GM12875 (cell line): Measurements from ENCODE around the gene ANO2.

Experiments
- H3K4me3 ChIP-seq: one replicate; pipeline ENCODE4 v1.5.1; 2011; ENCODE audit warnings: low read depth, low read length, control low read depth
- CTCF ChIP-seq: IDR thresholded peaks from 2 replicates; pipeline ENCODE4 v1.5.1; 2011; ENCODE audit warnings: low read depth, mild to moderate bottlenecking, control low read depth, inconsistent platforms, low read length, moderate library complexity, borderline replicate concordance; ENCODE audit not compliant: insufficient read depth

Gene ANO2

DNA sequence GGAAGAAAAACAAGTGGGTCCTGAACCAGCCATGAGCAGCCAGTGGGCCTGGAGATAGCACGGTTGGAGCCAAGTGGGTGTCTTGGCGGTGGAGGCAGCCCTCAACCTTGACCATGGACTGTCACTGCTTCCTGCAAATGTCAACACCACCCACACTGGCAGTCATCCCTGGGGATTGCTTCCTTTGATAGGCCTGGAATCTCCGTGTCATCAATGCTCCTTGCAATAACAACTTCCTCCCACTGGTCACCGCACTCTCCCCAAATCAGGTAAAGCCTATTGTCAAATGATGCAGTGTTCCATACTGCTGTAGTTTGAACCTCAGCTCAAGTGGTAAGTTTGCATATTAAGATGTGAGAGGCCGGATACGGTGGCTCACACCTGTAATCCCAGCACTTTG, 384.0 kb downstream of the ANO2 start:
- H3K4me3 ChIP-seq, result no peak overlapping the region
- no peak for TF ChIP-seq CTCF

- H3K4me3 ChIP-seq, result no peak overlapping the region
- TF ChIP-seq CTCF, result no peak
Measured at GRCh38 chr12:5560265-5560664, 384.8 kb downstream of the ANO2 start.

DNA sequence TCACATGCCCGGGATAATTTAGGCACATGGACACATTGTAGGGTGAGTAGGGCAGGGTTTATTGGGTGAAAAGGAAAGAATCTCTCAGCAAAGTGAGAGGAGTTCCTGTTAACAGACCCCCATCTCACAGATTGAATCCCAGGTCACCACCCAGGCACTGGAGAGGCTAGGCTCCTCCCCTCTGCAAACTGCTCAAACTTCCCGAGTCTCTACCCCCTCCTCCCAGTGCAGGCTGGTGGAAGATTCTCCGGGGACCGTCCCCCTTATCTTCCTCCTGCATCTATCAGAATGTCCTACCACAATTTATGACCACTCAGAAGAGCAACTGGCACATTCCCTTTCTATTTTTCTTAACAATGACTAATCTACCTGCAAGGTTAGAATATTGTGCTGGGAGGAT, 387.2 kb downstream of the ANO2 start:
- TF ChIP-seq CTCF, result no peak
- H3K4me3 ChIP-seq, result no peak overlapping the region

GRCh38 chr12:5556946-5557673, 387.9 kb downstream of the ANO2 start:
- TF ChIP-seq CTCF, result no peak
- no peak overlapping the region for H3K4me3 ChIP-seq

- TF ChIP-seq CTCF, result peak; percentile 51; the same call in 1 of the 2 replicates
Measured at GRCh38 chr12:5556033-5556614, 388.9 kb downstream of the ANO2 start.

GRCh38 chr12:5554711-5555110, 390.3 kb downstream of the ANO2 start:
- TF ChIP-seq CTCF, result no peak
- no peak overlapping the region for H3K4me3 ChIP-seq

More at GRCh38 chr12:5556033-5556614, 388.9 kb downstream of the ANO2 start:
- no peak overlapping the region for H3K4me3 ChIP-seq

- TF ChIP-seq CTCF, result no peak
- H3K4me3 ChIP-seq, result no peak overlapping the region
Measured at GRCh38 chr12:5549011-5549410, 396.0 kb downstream of the ANO2 start.
